RCC 7860 (cell line): ENCODE measurements around the gene MUCL3.
A peak's percentile ranks its signal among the peaks of the same experiment; 100 is the strongest.
"Not testable (repeated sequence)": the region's sequence is repeated elsewhere in the genome, so short reads cannot be mapped to it uniquely, and the experiment has no call there.

ENCODE experiments used
- DNase-seq: peaks from one replicate; pipeline ENCODE4 v3.0.0-alpha.2; 2015; ENCODE audit warnings: low spot score
- FAIRE-seq: peaks from 2 replicates; lab custom pipeline; 2012; peaks lifted over from hg19 to GRCh38; lab: Jason Lieb, UNC

The MUCL3 gene

DNA sequence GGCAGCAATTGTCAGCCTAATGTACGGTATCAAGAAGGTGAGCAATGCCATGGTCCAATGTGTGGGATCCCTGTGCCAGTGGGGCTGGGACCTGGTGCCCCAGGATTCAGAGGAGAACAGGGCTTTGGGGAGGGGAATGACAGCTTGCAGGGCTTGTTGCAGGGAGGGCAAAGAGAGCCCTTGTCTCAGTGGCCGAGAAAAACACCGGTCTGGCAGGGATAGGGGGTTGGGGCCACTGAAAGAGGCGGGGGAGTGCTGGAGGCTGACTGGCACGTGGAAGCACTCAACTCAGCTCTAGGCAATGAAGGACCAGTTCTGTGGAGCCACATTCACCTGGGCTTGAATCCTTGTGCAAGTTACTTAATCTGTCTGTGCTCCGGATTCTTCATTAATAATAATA lies 3.5 kb upstream of the MUCL3 start:
- DNase-seq (no peak), FAIRE-seq (no peak)

DNA sequence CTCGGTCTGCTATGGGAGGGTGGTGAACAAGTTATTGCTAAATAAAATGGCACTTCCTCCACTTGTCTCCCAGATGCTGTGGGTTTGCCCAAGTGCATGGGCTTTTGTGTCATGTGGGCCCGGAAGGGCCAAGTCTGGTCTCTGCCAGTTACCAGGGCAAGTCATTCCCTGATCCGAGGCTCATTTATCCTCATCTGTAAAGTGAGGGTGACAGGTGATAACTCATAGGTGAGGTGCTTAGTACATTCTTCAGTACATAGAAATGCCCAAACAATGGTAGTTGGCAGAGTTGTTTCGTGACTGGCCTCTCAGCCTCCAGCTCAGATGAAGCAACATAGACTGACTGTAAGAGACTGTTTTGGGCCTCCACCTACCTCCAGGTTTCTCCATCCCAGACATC lies 2.0 kb upstream of the MUCL3 start:
- DNase-seq (no peak), FAIRE-seq (no peak)

DNA sequence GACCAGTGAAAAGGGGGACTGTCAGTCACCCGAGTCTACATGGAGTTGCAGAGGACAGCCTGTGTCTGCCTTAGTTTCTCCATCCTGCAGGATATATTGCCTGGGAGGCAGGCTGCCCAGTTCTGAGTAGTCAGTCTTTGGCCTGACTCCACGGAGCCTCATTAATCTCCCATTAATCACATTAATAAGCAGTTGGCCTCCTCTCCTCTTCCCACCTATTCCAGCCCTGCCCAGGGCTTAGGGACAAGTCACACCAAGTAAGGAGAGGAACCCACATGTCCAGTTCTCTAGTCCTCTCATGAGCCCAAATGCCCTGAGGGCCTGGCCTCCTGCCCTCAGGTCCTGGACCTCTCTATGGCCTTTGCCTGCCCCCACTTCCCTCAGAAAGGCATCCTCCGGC lies 1.3 kb upstream of the MUCL3 start:
- no peak for FAIRE-seq
- no peak for DNase-seq

DNA sequence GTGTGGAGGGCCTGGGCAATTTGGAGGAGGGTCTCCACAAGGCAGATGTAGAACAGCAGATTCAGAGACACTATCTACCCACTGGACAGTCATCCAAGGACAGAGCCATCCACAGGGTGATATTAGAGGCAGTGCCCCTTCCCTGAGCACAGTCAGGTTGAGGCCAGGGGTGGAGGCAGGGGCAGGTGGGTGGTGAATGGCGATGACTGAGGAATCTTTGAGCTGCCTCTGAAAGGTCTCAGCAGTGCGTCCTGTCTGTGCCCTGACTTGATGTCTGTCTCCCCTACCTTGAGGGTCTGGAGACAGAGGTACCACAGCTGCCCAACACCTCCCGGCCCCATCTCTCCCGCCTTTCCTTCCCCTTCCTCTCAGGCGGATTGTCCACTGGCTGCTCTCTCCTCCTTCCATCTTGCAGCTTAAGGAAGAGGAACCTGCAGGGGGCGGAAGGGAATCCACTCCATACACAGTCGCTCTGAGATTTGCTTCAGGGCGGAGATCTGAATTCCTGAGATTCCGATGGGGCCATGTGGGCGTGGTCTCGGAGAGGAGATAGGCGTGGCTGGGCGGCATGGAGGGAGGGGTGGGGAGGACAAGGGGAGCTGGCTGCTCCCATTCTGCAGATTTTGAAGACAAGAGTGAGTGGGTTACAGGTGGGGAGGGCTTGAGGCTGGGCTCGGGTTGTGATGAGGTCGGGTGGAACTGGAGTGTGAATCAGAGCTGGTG lies 1.7 kb downstream of the MUCL3 start:
- FAIRE-seq (peak; percentile 66), DNase-seq (peak; percentile 66)

- DNase-seq, result no peak
- no peak for FAIRE-seq
These were observed 3.3 kb downstream of the MUCL3 start for GRCh38 chr6:30944051-30944450.

DNA sequence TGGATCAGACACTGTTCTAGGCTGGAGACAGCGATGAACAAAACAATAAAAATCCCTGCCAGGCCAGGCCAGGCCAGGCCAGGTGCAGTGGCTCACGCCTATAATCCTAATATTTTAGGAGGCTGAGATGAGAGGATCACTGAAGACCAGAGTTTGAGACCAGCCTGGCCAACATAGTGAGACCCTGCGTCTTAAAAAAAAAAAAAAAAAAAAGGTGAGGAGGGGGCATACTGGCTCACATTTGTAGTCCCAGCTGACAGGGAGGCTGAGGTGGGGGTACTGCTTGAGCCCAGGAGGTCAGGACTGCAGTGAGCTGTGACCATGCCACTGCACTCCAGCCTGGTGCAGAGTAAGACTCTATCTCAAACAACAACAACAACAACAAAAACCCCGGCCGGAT lies 4.5 kb downstream of the MUCL3 start:
- FAIRE-seq (no peak), DNase-seq (no peak)

GRCh38 chr6:30947231-30947630 lies 6.5 kb downstream of the MUCL3 start:
- DNase-seq (no peak), FAIRE-seq (no peak)

GRCh38 chr6:30948811-30949210 lies 8.0 kb downstream of the MUCL3 start:
- FAIRE-seq (no peak), DNase-seq (no peak)

GRCh38 chr6:30951907-30952469 lies 11.2 kb downstream of the MUCL3 start:
- no peak for FAIRE-seq
- DNase-seq, result no peak

DNA sequence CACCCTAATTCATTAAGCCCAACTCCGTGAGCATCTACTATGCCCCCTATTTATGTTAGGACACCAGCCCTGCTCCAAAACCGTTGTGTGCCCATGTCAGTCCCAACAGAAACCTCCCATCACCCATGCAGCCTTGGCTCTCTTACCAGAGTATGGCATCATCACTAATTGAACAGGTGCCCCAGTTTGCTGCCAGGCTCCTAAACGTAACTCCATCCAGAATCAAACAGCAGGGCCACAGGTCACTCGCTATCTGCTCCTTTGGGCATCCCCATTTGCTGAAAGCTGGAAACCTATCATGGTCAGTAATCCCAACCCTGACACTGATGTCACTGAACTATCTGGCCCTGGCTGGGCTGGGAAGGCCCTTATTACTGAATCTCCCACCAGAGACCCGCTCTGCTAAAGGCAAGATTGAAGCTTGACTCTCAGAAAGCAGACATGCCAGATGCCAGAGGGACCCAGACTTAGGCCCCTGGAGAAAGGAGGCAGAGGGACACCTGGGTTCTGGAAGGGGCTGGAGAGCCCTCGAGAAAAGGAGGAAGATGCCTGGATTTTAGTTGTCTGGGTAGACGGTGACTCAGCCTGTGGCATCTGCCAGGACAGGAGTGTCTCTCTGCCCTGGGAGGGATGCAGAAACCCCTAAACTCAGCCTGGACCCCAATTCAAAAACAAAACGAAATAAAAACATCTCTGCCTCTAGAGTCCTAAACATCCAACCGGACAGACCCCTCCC lies 14.0 kb downstream of the MUCL3 start:
- DNase-seq (no peak), FAIRE-seq (no peak)

GRCh38 chr6:30955367-30956042 lies 14.7 kb downstream of the MUCL3 start:
- FAIRE-seq (no peak), DNase-seq (no peak)

GRCh38 chr6:30957716-30958115 lies 16.9 kb downstream of the MUCL3 start:
- FAIRE-seq, result no peak

GRCh38 chr6:30960907-30961673 lies 20.3 kb downstream of the MUCL3 start:
- DNase-seq (no peak), FAIRE-seq (no peak)

More at GRCh38 chr6:30957716-30958115, 16.9 kb downstream of the MUCL3 start:
- DNase-seq, result no peak

GRCh38 chr6:30962716-30963115 lies 21.9 kb downstream of the MUCL3 start:
- DNase-seq (no peak), FAIRE-seq (no peak)

DNA sequence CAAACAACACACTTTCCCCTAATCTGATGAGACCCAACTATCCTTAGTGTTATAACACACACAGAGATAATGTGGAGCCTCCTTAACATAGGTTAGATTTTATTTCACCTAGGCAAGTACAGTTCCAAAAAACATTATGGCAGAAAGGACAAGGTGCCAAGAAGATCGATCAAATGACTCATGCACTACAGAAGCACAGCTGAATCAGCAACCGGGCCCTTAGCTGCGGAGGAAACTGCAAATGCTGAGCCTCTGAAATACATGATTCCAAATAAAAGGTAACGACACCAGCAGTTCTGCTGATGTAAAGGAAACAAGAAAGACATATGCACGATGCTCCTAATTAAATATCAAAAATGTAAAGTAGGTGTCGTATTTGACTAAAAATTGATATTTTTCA lies 22.9 kb downstream of the MUCL3 start:
- FAIRE-seq, result no peak
- no peak for DNase-seq

- no peak for DNase-seq
- no peak for FAIRE-seq
These were observed 23.3 kb downstream of the MUCL3 start for GRCh38 chr6:30964075-30964474.

DNA sequence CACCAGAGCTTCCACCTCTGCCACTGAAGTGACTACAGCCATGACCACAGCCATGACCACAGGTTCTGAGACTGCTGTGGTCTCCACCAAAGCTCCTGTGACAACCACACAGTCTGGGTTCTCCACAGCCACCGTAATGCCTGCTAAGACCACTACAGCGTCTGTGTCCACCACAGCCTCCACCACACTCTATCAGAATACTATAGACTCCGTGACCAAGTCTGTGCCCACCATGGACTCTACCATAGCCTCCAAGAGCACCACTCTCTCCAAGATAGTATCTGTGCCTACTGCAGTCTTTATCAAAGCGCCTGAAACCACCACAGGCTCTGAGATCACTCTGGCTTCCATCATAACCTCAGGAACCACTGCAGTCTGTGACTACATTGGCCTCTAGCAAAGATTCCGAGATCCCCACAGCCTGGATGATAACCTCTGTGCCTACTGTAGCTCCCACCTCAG lies 24.4 kb downstream of the MUCL3 start:
- DNase-seq (no peak), FAIRE-seq (no peak)

DNA sequence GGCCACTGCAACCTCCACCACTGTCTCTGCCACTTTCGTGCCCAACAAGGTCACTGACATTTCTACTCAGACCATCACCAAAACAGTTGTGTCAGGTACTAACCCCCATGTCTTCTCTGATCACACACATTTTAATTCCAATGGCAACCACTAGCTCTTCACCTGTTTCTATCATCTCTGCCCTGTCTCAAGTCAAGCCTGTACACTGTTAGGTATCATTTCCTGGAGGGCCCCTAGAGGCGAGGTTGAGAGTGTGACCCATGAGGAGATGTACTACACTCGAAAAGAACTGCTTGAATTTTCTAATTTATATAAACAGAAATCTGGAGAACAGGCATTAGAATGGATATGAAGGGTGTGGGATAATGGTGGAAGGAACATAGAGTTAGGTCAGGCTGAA lies 25.4 kb downstream of the MUCL3 start:
- DNase-seq, result no peak
- no peak for FAIRE-seq

DNA sequence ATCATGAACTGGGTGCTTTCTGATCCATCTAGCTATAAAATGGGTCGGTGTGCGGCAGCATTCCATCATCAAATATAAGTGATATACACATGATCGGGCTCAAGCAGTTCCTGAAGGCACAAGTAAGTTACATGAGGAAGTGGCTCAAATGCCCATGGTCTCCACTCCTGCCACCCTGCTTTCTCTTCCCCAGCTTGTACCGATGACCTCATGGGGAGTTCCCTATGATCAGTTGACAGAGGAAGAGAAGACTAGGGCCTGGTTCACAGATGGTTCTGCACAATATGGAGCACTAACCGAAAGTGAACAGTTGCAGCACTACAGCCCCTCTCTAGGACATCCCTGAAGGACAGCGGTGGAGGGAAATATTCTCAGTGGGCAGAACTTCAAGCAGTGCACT lies 28.4 kb downstream of the MUCL3 start:
- DNase-seq, FAIRE-seq: not testable (repeated sequence)

GRCh38 chr6:30970946-30971345 lies 30.2 kb downstream of the MUCL3 start:
- no peak for DNase-seq
- FAIRE-seq, result no peak

DNA sequence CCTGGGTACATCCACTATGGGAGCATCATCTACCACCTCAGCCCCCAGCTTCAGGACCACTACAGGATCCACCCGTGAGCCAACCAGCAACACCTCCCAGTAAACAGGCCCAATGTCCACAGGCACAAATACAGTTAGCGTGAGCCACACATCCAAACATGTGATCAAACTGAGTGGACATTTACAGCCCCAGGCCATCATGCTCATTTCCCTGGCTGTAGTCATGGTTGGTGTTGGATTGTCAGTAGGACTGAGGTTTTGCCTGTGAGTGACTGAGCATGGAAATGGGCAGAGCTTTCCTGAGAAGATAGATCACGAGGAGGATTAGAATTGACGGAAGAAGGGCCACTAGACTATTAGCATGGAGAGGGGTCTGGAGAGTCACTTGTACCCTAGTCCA lies 32.0 kb downstream of the MUCL3 start:
- FAIRE-seq (no peak), DNase-seq (no peak)
